ENCODE data around the gene SLC38A3.

Gene SLC38A3

DNA sequence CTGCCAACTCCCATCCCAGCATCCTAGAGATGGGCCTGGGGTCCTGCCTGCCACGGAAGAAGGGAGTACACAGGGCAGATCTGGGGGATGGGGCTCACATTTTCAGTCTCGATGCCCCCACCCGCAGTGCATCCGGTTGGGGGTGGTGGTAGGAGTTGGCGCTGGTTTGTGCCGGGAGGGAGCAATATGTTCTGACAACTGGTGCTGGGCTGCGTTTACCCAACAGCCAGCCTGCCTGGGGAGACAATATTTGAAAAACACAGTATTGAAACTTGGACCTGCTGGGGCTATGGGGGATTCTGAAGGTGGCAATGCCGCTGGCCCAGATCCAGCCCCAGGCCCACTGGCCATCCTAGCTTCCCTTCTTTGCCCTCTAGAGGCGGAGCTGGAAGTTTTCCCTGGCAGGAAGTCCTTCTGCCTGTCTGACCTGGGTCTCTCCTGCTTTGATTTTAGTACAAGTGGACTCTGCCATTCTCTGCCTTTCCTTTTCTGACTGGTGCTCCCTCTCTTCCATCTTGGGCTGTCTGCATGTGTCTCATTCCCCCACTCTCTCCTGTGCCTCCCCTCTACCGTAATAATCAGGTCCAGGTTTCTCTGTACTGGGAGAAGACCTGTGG is 46.4 kb upstream of the SLC38A3 start:
- TF ChIP-seq FOXM1 (IDR thresholded peaks at IDR 0.05; ENCODE audit: borderline replicate concordance, low read depth) (no peak), NFIC (IDR thresholded peaks at IDR 0.05) (no peak), EGR1 (IDR thresholded peaks at IDR 0.05) (no peak), YY1 (IDR thresholded peaks at IDR 0.05; ENCODE audit: low read depth) (no peak), TCF12 (IDR thresholded peaks at IDR 0.05; ENCODE audit: low read depth) (no peak), ZBTB7A (IDR thresholded peaks at IDR 0.05; ENCODE audit: low read depth) (no peak), TAF1 (IDR thresholded peaks at IDR 0.05; ENCODE audit: low read depth) (no peak), EP300 (IDR thresholded peaks at IDR 0.05; ENCODE audit: borderline replicate concordance) (no peak)
- TF ChIP-seq, protein P1, sequence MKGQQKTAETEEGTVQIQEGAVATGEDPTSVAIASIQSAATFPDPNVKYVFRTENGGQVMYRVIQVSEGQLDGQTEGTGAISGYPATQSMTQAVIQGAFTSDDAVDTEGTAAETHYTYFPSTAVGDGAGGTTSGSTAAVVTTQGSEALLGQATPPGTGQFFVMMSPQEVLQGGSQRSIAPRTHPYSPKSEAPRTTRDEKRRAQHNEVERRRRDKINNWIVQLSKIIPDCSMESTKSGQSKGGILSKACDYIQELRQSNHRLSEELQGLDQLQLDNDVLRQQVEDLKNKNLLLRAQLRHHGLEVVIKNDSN (IDR thresholded peaks at IDR 0.05) = no peak

DNA sequence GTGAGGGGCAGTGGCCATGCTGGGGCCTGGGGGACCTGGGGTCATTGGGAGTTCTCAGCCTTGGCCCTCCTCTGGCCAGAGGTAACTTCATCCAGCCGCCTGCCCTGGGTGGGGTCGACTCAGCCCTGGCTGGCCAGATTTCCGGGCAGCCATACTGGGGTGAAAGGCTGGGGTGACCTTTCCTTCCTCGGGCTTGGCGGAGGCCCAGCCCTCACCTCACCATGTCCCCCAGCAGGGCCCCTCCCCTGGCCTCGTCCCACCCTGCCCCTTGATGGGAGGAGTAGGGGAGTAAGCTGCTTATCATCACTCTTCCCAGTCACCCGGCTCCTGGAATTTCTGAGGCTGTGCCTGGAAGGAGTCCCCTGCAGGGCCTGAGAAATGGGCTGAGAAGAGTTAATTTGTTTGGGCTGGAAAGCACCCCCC is 44.5 kb upstream of the SLC38A3 start:
- 0 out of 2 replicates have a peak, but pooled peaks have one; percentile 36 for TF ChIP-seq EP300 (IDR thresholded peaks at IDR 0.05; ENCODE audit: borderline replicate concordance)
- no peak for TF ChIP-seq CEBPB (IDR thresholded peaks at IDR 0.05)

DNA sequence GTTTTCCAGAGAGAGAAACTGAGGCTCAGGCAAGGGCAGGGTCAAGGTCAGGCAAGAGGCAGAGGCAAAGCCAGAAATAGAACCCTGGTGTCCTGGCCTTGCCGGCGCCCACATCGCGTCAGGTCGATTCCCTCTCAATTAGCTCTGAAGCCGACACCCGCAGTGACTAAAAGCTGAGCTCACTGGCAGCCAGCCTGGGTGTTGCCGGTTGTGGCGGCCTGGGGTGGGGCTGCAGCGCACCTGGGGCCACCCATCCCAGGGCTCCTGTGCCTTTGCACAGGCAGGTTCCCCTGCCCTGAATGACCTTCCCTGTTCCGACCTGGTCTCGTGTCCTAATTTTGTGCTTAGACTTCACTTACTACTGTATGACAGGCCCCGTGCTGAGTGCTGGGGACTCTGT is 43.8 kb upstream of the SLC38A3 start:
- no peak for TF ChIP-seq RAD21 (IDR thresholded peaks at IDR 0.05; ENCODE audit: low read depth)
- no peak for TF ChIP-seq TCF12 (IDR thresholded peaks at IDR 0.05; ENCODE audit: low read depth)
- TF ChIP-seq NFIC (IDR thresholded peaks at IDR 0.05) = peak; percentile 36; the same call in 1 of the 2 replicates
- TF ChIP-seq FOXM1 (IDR thresholded peaks at IDR 0.05; ENCODE audit: borderline replicate concordance, low read depth) = no peak
- no peak for TF ChIP-seq TAF1 (IDR thresholded peaks at IDR 0.05; ENCODE audit: low read depth)

DNA sequence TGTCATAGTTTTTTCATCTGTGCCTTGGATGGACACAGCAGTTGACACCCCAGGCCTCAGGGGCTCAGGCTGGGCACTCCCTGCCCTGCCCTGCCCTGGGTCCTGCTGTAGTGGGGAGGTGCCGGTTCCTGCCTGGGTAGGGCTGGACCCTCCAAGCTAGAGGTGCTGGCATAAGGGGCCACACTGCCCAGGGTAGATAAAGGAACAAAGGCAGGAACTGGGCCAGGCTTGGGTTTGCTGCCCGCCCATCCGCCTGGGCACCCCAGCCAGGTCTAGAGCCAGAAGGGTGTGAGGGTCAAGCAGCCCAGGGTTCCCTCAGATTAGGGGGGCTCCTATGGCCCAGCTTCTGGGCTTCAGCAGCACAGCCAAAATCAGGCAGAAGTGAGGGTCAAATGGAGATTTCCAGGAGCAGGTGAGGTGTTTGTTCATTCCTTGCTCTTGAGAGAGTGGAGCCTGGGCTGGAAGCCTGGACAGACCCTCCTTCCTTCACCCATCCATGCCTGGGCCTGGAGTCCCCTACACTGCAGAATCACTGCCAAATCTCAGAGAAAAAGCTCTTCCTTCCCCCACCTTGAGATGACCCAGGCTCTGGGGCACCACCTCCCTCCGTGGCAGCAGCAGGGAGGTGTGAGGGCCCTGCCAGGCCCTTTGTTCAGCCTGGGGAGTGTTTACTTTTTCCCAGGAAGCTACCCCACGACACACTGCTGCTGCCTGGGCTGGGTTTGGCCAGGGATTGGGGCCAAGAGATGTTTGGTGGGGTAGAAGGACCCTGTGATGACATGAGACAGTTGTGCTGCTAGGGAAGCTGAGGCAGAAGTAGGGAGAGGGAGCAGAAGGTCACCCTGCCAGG is 42.8 kb upstream of the SLC38A3 start:
- peak; percentile 76 for TF ChIP-seq NFIC (IDR thresholded peaks at IDR 0.05)
- no peak for TF ChIP-seq CREB1 (IDR thresholded peaks at IDR 0.05; ENCODE audit: low read depth)
- TF ChIP-seq EP300 (IDR thresholded peaks at IDR 0.05; ENCODE audit: borderline replicate concordance) = peak; percentile 45; the same call in 1 of the 2 replicates

DNA sequence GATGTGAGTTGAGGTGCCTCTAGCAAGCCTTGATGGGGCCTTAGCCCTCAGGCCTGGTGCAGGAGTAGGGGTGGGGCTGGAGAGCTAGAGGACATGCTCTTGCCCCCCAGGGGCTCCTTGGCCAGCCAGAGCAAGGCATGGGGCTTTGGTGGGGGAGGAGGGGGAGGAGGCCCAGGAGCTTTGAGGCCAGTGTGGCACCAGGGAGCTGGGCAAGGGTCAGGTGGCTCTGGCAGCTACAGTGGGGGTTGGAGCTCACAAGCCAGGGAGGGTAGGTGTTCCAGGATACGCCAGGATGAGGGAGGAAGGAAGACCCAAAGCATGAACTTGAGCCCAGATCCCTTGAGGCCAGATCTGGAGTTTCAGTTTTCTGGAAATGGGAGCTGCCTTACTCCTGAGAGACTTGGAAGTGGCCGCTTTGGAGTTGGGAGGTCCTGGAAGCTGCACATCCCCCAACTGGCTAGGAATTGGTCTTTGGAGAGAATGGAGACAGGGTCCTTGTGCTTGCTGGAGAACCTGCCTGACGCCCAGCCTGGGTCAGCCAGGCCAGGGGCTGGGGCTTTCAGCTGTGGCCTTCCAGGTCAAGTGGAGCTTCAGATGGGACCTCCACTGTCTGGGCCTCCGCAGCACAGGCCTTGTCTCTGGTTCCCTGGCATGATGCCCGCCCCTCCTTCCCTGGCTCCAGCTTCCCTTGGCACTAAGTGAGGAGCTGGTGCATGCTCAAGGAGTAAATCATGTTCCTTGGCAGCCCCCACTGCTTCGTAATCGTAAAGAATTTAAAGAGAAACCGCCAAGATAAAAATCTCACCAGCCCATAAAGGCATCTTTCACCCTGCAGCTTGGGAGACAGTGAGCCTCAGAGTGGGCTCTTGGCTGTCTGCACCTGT is 41.3 kb upstream of the SLC38A3 start:
- TF ChIP-seq NFIC (IDR thresholded peaks at IDR 0.05) (peak; percentile 100), CREB1 (IDR thresholded peaks at IDR 0.05; ENCODE audit: low read depth) (no peak), RAD21 (IDR thresholded peaks at IDR 0.05; ENCODE audit: low read depth) (peak; percentile 22; the same call in 1 of the 2 replicates), YY1 (IDR thresholded peaks at IDR 0.05; ENCODE audit: low read depth) (0 out of 2 replicates have a peak, but pooled peaks have one; percentile 21), TCF12 (IDR thresholded peaks at IDR 0.05; ENCODE audit: low read depth) (peak; percentile 92), ZBTB7A (IDR thresholded peaks at IDR 0.05; ENCODE audit: low read depth) (peak; percentile 87), TEAD4 (IDR thresholded peaks at IDR 0.05) (peak; percentile 88), EP300 (IDR thresholded peaks at IDR 0.05; ENCODE audit: borderline replicate concordance) (peak; percentile 95), CEBPB (IDR thresholded peaks at IDR 0.05) (peak; percentile 47; the same call in 1 of the 2 replicates), EGR1 (IDR thresholded peaks at IDR 0.05) (no peak), FOXM1 (IDR thresholded peaks at IDR 0.05; ENCODE audit: borderline replicate concordance, low read depth) (peak; percentile 70), TAF1 (IDR thresholded peaks at IDR 0.05; ENCODE audit: low read depth) (0 out of 2 replicates have a peak, but pooled peaks have one; percentile 30)
- TF ChIP-seq, protein P1 (IDR thresholded peaks at IDR 0.05) = peak; percentile 33; the same call in 1 of the 2 replicates
- TF ChIP-seq, protein P2, sequence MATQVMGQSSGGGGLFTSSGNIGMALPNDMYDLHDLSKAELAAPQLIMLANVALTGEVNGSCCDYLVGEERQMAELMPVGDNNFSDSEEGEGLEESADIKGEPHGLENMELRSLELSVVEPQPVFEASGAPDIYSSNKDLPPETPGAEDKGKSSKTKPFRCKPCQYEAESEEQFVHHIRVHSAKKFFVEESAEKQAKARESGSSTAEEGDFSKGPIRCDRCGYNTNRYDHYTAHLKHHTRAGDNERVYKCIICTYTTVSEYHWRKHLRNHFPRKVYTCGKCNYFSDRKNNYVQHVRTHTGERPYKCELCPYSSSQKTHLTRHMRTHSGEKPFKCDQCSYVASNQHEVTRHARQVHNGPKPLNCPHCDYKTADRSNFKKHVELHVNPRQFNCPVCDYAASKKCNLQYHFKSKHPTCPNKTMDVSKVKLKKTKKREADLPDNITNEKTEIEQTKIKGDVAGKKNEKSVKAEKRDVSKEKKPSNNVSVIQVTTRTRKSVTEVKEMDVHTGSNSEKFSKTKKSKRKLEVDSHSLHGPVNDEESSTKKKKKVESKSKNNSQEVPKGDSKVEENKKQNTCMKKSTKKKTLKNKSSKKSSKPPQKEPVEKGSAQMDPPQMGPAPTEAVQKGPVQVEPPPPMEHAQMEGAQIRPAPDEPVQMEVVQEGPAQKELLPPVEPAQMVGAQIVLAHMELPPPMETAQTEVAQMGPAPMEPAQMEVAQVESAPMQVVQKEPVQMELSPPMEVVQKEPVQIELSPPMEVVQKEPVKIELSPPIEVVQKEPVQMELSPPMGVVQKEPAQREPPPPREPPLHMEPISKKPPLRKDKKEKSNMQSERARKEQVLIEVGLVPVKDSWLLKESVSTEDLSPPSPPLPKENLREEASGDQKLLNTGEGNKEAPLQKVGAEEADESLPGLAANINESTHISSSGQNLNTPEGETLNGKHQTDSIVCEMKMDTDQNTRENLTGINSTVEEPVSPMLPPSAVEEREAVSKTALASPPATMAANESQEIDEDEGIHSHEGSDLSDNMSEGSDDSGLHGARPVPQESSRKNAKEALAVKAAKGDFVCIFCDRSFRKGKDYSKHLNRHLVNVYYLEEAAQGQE (IDR thresholded peaks at IDR 0.05; ENCODE audit: low read depth) = no peak
- TF ChIP-seq, protein P3, sequence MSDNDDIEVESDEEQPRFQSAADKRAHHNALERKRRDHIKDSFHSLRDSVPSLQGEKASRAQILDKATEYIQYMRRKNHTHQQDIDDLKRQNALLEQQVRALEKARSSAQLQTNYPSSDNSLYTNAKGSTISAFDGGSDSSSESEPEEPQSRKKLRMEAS (IDR thresholded peaks at IDR 0.05) = peak; percentile 77

DNA sequence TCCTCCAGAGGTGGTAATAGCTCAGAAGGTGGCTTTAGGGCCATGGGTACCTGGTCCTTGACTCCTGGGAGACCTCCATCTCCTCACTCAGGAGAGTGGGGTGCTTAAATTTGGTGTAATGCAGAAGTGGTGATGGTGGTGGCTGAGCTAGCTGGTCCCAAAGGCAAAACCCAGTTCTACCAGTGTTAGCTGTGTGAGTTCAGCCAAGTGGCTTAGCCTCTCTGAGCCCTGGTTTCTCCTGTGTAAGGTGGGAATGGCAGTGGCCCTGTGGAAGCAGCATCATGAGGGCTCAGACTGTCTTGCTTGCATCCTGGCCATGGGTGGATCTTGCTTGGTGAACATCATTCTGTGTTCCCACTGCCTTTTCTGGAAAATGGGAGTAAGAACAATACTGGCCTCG is 40.6 kb upstream of the SLC38A3 start:
- no peak for TF ChIP-seq ZBTB7A (IDR thresholded peaks at IDR 0.05; ENCODE audit: low read depth)
- no peak for TF ChIP-seq YY1 (IDR thresholded peaks at IDR 0.05; ENCODE audit: low read depth)
- TF ChIP-seq TCF12 (IDR thresholded peaks at IDR 0.05; ENCODE audit: low read depth) = no peak
- TF ChIP-seq, protein P1 (IDR thresholded peaks at IDR 0.05) = no peak
- no peak for TF ChIP-seq RAD21 (IDR thresholded peaks at IDR 0.05; ENCODE audit: low read depth)
- TF ChIP-seq EGR1 (IDR thresholded peaks at IDR 0.05) = no peak
- no peak for TF ChIP-seq EP300 (IDR thresholded peaks at IDR 0.05; ENCODE audit: borderline replicate concordance)
- no peak for TF ChIP-seq CREB1 (IDR thresholded peaks at IDR 0.05; ENCODE audit: low read depth)
- TF ChIP-seq, protein P2 (IDR thresholded peaks at IDR 0.05; ENCODE audit: low read depth) = no peak
- TF ChIP-seq CEBPB (IDR thresholded peaks at IDR 0.05) = no peak
- no peak for TF ChIP-seq TAF1 (IDR thresholded peaks at IDR 0.05; ENCODE audit: low read depth)
- no peak for TF ChIP-seq TEAD4 (IDR thresholded peaks at IDR 0.05)
- TF ChIP-seq NFIC (IDR thresholded peaks at IDR 0.05) = no peak
